GM12865 (cell line): ENCODE measurements around the gene LMOD1.

Experiments
- DNase-seq: peaks from one replicate; pipeline ENCODE4 v3.0.0; 2010; ENCODE audit warnings: low read depth
- H3K4me3 ChIP-seq: 2 replicates; pipeline ENCODE4 v1.5.1; 2011; ENCODE audit warnings: mild to moderate bottlenecking, low read depth, low read length, control low read depth
- TF ChIP-seq, protein P1 (sequence below): IDR thresholded peaks from 2 replicates; pipeline ENCODE4 v1.5.1; 2011; ENCODE audit warnings: low read length, control low read depth, low read depth, inconsistent platforms; ENCODE audit not compliant: insufficient read depth; ENCODE audit errors: missing control alignments

The LMOD1 gene

GRCh38 chr1:201928266-201928665 lies 18.1 kb downstream of the LMOD1 start:
- TF ChIP-seq, protein P1, sequence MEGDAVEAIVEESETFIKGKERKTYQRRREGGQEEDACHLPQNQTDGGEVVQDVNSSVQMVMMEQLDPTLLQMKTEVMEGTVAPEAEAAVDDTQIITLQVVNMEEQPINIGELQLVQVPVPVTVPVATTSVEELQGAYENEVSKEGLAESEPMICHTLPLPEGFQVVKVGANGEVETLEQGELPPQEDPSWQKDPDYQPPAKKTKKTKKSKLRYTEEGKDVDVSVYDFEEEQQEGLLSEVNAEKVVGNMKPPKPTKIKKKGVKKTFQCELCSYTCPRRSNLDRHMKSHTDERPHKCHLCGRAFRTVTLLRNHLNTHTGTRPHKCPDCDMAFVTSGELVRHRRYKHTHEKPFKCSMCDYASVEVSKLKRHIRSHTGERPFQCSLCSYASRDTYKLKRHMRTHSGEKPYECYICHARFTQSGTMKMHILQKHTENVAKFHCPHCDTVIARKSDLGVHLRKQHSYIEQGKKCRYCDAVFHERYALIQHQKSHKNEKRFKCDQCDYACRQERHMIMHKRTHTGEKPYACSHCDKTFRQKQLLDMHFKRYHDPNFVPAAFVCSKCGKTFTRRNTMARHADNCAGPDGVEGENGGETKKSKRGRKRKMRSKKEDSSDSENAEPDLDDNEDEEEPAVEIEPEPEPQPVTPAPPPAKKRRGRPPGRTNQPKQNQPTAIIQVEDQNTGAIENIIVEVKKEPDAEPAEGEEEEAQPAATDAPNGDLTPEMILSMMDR = no peak
- no peak for DNase-seq

DNA sequence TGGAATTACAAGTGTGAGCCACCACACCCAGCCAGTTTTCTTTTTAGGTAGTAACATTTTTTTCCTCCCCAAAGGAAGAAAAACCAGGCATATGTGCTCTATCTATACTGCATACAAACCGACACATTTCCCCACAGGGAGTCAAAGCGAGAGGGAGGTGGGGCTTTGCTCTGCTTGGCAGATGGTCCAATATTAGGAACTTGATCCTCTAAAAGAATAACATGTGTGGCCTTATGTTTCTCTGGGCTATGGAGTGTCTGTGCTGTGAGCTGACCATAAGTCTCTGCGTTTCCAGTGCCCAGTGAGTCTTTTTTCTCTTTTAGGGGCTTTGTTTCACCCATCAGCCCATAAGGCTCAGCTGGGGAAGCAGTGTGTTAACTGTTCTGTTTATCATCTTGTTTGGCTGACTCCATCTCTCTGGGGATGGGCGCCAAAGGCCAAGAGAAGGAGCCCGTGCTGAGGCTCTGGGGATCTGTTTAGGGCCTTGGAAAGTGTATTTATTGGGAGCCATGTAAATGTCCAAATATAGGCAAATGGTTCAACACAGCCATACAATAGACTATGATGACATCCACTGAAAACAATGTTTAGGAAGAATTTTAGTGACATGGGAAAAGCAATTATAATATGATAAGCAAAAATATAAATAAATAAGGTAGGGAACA lies 20.2 kb downstream of the LMOD1 start:
- H3K4me3 ChIP-seq = no peak overlapping the region
- TF ChIP-seq, protein P1 = no peak
- DNase-seq = no peak

More at GRCh38 chr1:201928266-201928665, 18.1 kb downstream of the LMOD1 start:
- H3K4me3 ChIP-seq = no peak overlapping the region

DNA sequence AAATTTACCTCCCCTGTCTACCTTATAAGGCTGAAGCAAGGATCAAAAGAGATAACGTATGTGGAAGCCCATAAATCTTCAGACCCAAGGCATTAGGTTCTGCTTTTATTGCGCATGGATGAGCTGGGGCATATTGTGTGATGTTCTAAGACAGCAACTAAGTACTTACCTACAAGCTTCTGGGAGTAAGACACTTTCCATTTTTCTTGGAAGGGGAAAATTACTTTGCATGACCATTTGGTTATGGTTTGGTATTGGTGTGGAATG lies 21.1 kb downstream of the LMOD1 start:
- DNase-seq = no peak
- H3K4me3 ChIP-seq = no peak overlapping the region
- TF ChIP-seq, protein P1 = no peak

DNA sequence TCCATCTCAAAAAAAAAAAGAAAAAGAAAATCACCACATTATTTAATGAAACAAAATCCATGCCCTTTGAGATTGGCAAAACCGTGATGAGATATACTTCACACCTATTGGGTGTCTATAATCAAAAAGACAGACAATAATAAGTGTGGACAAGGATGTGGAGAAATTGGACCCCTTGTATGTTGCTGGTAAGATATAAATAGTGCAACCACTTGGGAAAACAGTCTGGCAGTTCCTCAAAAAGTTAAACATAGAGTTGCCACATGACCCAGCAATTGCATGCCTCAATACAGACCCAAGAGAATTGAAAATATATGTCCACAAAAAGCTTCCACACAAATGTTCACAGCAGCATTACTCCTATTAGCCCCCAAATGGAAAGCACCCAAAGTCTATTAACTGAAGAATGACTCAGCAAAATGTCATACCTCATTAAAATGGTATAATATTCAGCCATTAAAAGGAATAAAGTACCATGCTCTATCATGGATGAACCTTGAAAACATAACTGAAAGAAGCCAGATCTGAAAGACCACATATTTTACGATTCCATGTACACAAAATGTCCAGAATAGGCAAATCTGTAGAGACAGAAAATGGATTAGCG lies 24.3 kb downstream of the LMOD1 start:
- no peak for DNase-seq
- TF ChIP-seq, protein P1 = no peak
- no peak overlapping the region for H3K4me3 ChIP-seq

DNA sequence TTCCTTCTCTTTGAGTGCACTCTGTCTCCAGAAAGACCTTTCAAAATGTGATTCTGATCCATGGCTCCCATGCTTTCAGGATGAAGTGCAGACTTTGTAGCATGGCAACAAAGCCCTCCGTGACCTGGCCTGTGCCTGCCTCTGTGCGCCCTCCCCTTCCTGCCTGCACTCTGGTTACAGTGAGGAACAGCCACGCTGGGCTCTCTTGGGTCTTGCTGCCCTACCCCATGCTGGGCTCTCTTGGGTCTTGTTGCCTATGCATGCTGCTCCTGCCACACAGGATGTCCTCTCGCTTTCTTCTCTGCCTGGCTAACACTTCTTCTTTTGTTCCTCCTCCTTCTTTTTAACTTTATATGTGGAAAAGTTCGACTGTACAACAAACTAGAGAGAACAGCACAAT lies 28.0 kb downstream of the LMOD1 start:
- H3K4me3 ChIP-seq = no peak overlapping the region
- no peak for DNase-seq
- TF ChIP-seq, protein P1 = no peak

DNA sequence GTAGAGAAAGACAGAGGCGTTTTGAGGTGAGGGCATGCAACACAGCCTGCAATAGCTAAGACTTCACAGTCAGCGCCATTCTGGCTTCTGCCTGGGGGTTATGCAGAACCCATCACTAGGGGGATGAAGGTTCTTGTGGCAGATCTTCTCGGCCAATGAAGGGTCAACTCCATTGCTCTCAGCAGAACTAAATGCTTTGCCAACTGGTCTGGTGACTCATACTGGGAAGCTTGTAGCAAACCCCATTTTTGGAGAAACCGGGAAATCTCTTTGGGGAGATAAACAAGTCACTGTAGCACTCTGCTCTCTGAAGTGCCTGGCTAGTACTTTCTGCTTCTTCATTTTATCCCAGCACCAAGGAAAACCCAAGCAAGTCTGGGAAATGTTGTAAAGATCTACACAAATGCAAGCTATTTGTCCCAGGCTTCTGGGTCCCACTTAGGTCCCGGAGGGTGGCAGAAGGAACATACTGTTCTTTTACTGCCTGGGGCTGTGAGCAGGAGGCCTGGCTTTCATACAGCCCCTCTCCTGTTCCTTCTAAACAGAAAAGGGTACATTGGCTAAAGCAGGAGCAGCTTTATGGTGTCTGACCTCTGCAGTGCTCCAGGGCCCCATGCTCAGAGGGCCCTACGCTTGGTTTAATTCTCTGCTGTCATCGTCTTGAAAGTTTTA lies 28.9 kb downstream of the LMOD1 start:
- H3K4me3 ChIP-seq = no peak overlapping the region
- TF ChIP-seq, protein P1 = no peak
- DNase-seq = no peak
